Upper lobe of left lung (tissue), 6 donors: ENCODE results near the gene C6orf58. TPM values are rescaled to one million over a fixed set of nuclear protein-coding genes. Genes with fewer than 3 reads are reported as not detected.

Experiments
- ATAC-seq, 2 donors: fragments of 200-7000 bp; cut with Tn5 transposase; one replicate each; pipeline ENCODE4 v1.9.1; 2022; ENCODE audit warnings: mild to moderate bottlenecking in 2 of 2, moderate library complexity in 2 of 2; ENCODE audit not compliant: low FRiP score in 2 of 2
- DNase-seq, 2 donors: peaks; one replicate each; pipeline ENCODE4 v3.0.0-alpha.2; 2019 to 2020
- H3K27ac ChIP-seq, 4 donors: fragments of 200-600 bp; sonication (generic); one replicate each; pipeline ENCODE4 v1.5.1; 2016 to 2019
- H3K27me3 ChIP-seq, 4 donors: fragments of 200-600 bp; sonication (generic); one replicate each; pipeline ENCODE4 v1.5.1; 2017 to 2019
- H3K36me3 ChIP-seq, 4 donors: fragments of 200-600 bp; sonication (generic); one replicate each; pipeline ENCODE4 v1.5.1; 2016 to 2019
- H3K4me1 ChIP-seq, 4 donors: fragments of 200-600 bp; sonication (generic); one replicate each; pipeline ENCODE4 v1.5.1; 2018 to 2019
- H3K4me3 ChIP-seq, 4 donors: fragments of 200-600 bp; sonication (generic); one replicate each; pipeline ENCODE4 v1.5.1; 2017 to 2019; ENCODE audit warnings: mild to moderate bottlenecking in 2 of 4, moderate library complexity in 1 of 4
- H3K9me3 ChIP-seq, 4 donors: fragments of 200-600 bp; sonication (generic); one replicate each; pipeline ENCODE4 v1.5.1; 2018 to 2019
- CTCF ChIP-seq, 6 experiments: fragments of 450-650 bp in 4 of 6; fragments of 200-600 bp in 2 of 6; sonication (generic) in 2 of 6; IDR thresholded peaks; one replicate each; pipeline ENCODE4 v1.5.1; 2016 to 2019; ENCODE audit warnings: antibody characterized with exemption in 6 of 6
- EP300 ChIP-seq, 4 donors: sonication (generic); formaldehyde crosslinking; IDR thresholded peaks; one replicate each; pipeline ENCODE4 v1.5.1; 2017; ENCODE audit warnings: antibody characterized with exemption in 4 of 4, control low read depth in 2 of 4
- POLR2A ChIP-seq, 4 donors: fragments of 450-650 bp; IDR thresholded peaks; one replicate each; pipeline ENCODE4 v1.5.1; 2016 to 2017; ENCODE audit warnings: antibody characterized with exemption in 4 of 4, mild to moderate bottlenecking in 2 of 4
- POLR2AphosphoS5 ChIP-seq, 2 donors: sonication (generic); formaldehyde crosslinking; IDR thresholded peaks; one replicate each; pipeline ENCODE4 v1.5.1; 2017; ENCODE audit warnings: antibody characterized with exemption in 2 of 2
- WGBS, 2 donors: methylation state at CpG; one replicate each; pipeline ENCODE4 v1.1.5; 2017 to 2018; 5-methylcytosine and 5-hydroxymethylcytosine counted together
- total RNA-seq, 6 donors: library from RNA; depleted of rRNA in 4 of 6; stranded (reverse); fragments of >200 nt in 4 of 6; gene quantifications; one replicate each; pipeline versions ENCODE4 v1.1.0 to v1.2.1, GENCODE V29; 2016 to 2021
- donor health status: DM: no; HTN: no; CAD: no; lungs with moderate emphysema.
- donor health status: DM: no; HTN: yes; CAD: no; lungs with severe emphysema.

The C6orf58 gene
- total RNA-seq, 6 donors from 2014 or later: not detected

GRCh38 chr6:127547215-127547614, 29.8 kb upstream of the C6orf58 start:
- Histone ChIP-seq H3K36me3 (no peaks in the 10 kb centered on the region), H3K9me3 (no peaks in the 10 kb centered on the region), H3K4me3 (no peak overlapping the region), H3K27ac (no peak overlapping the region), H3K27me3 (no peaks in the 10 kb centered on the region), H3K4me1 (no peaks in the 10 kb centered on the region)
- peak in 1 of 6 experiments; percentile 16 for TF ChIP-seq CTCF (IDR thresholded peaks at IDR 0.05)
- no peak for TF ChIP-seq EP300 (IDR thresholded peaks at IDR 0.05)
- no peak for TF ChIP-seq POLR2A (IDR thresholded peaks at IDR 0.05)
- TF ChIP-seq POLR2AphosphoS5 (IDR thresholded peaks at IDR 0.05): no peak
- ATAC-seq (no peak), DNase-seq (no peak)
- 6 to 14% methylated on average over 1 of the region's 1 CpG for WGBS, 2 donors

- TF ChIP-seq EP300 (IDR thresholded peaks at IDR 0.05) (no peak), CTCF (IDR thresholded peaks at IDR 0.05) (no peak), POLR2A (IDR thresholded peaks at IDR 0.05) (no peak), POLR2AphosphoS5 (IDR thresholded peaks at IDR 0.05) (no peak)
- Histone ChIP-seq H3K36me3 (no peaks in the 10 kb centered on the region), H3K4me1 (no peaks in the 10 kb centered on the region), H3K27me3 (no peaks in the 10 kb centered on the region), H3K27ac (no peak overlapping the region), H3K4me3 (no peak overlapping the region), H3K9me3 (no peaks in the 10 kb centered on the region)
- WGBS, 2 donors: 54 to 59% methylated on average over 2 of the region's 2 CpGs
- ATAC-seq (no peak), DNase-seq (no peak)
Observed at GRCh38 chr6:127547904-127548649, 28.9 kb upstream of the C6orf58 start.

- H3K27me3 ChIP-seq: no peaks in the 10 kb centered on the region
- ATAC-seq (peak in 1 of 2 donors; percentile 39), DNase-seq (no peak)
- H3K4me3 ChIP-seq: no peak overlapping the region
- TF ChIP-seq POLR2AphosphoS5 (IDR thresholded peaks at IDR 0.05) (no peak), EP300 (IDR thresholded peaks at IDR 0.05) (no peak), CTCF (IDR thresholded peaks at IDR 0.05) (no peak), POLR2A (IDR thresholded peaks at IDR 0.05) (no peak)
- H3K4me1 ChIP-seq: no peaks in the 10 kb centered on the region
- H3K27ac ChIP-seq: no peak overlapping the region
- no peaks in the 10 kb centered on the region for H3K9me3 ChIP-seq
- H3K36me3 ChIP-seq: no peaks in the 10 kb centered on the region
Observed at GRCh38 chr6:127550403-127550802, 26.6 kb upstream of the C6orf58 start.

GRCh38 chr6:127554435-127555006, 22.5 kb upstream of the C6orf58 start:
- no peak for ATAC-seq

More at GRCh38 chr6:127554435-127555006, 22.5 kb upstream of the C6orf58 start:
- Histone ChIP-seq H3K4me1 (no peaks in the 10 kb centered on the region), H3K4me3 (no peak overlapping the region), H3K27ac (no peak overlapping the region), H3K36me3 (no peaks in the 10 kb centered on the region), H3K27me3 (no peaks in the 10 kb centered on the region), H3K9me3 (no peaks in the 10 kb centered on the region)
- WGBS, 2 donors: 44 to 50% methylated on average over 2 of the region's 2 CpGs
- no peak for TF ChIP-seq POLR2AphosphoS5 (IDR thresholded peaks at IDR 0.05)
- no peak for TF ChIP-seq EP300 (IDR thresholded peaks at IDR 0.05)
- no peak for TF ChIP-seq CTCF (IDR thresholded peaks at IDR 0.05)
- no peak for TF ChIP-seq POLR2A (IDR thresholded peaks at IDR 0.05)
- DNase-seq: no peak
